Umbilical cord (tissue), 2 donors: Measurements from ENCODE around the gene C19orf25. TPM values are rescaled to one million over a fixed set of nuclear protein-coding genes. Genes with fewer than 3 reads are reported as not detected.
"Not testable (repeated sequence)": the region's sequence is repeated elsewhere in the genome, so short reads cannot be mapped to it uniquely, and the experiment has no call there.

ENCODE experiments used
- DNase-seq: peaks from one replicate; pipeline ENCODE4 v3.0.0-alpha.2; 2015; ENCODE audit warnings: low spot score
- total RNA-seq: library from RNA; depleted of rRNA; stranded (reverse); fragments of >200 nt; gene quantifications from one replicate; pipeline ENCODE4 v1.2.3, GENCODE V29; 2014; ENCODE audit warnings: low replicate concordance; ENCODE audit not compliant: insufficient read depth

The C19orf25 gene
- total RNA-seq, 1 donor from 2014 or later, result 22.9 TPM

DNA sequence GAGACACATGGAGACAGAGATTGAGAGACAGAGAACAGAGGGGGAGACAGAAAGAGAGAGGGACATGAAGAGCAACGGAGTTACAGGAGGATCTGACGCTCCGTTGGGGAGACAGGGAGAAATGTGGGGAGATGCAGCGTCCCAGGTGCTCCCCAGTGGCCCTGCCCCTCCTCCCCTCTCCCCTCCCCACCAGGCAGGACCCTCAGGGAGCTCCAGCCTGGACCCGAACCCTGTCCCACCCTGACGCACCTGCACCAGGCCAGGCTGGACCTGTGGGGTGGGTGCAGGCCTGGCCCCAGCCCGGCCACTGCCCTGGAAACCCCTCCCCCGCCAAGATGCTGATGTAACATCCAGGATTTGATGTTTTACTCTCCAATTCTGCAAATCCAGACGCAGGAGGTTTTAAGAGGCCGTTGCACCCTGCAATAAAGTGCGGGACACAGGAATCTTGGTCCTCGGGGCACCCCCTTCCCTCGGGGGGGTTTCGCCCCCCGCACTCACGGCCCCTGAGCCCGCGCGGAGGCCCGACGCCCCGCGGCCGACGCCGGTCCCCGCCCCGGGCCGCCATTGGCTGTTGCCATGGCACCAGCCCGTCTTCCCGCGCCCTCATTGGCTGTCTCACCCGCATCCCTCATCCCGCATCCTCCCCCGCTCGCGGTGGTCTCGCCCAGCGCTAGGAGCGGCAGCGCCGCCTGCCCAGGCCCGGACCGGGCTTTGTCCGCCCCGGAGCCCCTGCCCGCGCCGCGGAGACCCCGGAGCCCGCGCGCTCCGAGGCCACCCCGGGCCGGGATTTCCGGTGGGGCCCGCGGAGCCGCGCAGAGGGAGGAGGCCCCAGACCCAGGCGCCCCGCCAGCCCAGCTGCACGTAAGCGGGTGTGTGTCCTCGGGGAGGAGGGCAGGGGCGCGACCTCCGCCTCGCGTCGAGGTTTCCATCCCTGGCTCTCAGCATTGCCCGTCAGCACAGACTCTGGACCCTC is 29.3 kb downstream of the C19orf25 start, which contains the start of gene APC2:
Gene APC2, plus strand, starts transcription at position 655 of the 976 bp plus-strand sequence. CDS start 2,881 bp downstream, outside the sequence.
- DNase-seq, result peak; percentile 60

DNA sequence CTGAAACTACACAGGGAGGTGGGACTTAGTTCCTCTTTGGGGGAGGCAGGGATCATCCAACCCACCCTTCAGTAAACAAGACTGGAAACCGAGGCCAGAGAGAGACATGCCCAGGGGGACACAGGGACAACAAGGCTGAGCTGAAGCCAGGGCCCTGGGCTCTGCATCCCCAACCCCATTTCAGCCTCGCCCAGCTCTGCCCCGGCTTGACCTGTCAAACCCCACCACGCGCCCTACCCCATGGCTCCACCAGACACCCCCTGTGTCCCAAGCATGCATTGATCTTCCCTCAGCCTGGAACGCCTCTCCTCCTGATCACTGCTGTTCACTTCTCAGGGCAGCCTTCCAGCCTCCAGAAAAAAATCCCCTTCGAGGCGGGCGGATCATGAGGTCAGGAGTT is 31.1 kb downstream of the C19orf25 start:
- DNase-seq, result no peak

DNA sequence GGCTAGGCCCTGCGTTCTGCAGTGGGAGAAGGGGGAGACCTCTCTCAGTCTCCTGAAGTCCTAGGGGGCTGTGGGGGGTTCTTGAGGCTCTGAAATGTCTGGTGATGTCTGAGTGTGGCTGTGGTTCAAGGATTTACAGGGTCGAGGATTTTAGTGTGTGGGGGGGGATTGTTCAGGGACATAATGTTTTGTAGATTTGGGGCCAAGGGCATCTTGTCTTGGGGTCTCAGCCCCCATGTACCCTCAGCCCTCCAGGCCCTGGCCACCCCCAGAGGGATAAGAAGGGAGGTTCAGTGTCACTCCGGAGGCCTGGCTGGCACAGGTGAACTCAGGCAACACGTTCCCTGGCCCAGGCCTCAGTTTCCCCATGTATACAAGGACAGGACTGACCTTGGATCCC is 31.5 kb downstream of the C19orf25 start:
- DNase-seq, result no peak

DNA sequence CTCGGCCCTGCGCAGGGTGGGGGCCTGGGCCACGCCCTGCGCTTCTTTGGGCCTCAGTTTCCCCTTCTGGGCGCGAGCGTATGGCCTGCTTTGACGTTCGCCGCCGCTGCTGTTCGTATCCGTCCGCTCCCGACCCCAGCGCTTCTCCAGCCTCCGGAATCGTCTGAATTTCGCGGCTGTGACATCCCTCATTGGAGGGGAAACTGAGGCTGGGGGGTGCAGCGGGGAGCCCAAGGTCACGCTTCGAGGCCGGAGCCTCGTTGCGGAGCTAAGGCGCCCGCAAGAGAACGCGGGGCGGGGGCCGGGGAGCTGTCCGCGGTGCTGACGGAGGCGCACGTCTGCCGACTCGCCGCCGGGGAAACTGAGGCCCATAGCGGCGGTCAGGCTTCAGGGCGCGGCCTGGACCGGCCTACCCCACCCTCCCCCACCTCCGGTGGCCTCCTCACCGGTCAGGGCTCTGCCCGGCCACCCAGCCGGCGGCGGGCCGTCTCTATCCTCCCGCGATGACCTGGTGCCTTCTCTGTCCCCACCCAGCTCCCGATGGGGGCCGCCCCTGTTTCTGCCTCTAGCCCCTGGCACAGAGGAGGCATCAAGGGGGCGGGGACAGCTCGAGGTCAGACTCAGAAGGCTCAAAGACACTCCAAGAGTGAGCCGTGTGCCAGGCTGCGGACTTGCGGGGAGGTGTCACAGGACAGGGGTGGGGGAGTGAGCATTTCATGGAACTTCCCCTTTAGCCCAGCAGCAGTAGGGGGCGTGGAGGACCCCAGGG is 32.1 kb downstream of the C19orf25 start:
- no peak for DNase-seq

DNA sequence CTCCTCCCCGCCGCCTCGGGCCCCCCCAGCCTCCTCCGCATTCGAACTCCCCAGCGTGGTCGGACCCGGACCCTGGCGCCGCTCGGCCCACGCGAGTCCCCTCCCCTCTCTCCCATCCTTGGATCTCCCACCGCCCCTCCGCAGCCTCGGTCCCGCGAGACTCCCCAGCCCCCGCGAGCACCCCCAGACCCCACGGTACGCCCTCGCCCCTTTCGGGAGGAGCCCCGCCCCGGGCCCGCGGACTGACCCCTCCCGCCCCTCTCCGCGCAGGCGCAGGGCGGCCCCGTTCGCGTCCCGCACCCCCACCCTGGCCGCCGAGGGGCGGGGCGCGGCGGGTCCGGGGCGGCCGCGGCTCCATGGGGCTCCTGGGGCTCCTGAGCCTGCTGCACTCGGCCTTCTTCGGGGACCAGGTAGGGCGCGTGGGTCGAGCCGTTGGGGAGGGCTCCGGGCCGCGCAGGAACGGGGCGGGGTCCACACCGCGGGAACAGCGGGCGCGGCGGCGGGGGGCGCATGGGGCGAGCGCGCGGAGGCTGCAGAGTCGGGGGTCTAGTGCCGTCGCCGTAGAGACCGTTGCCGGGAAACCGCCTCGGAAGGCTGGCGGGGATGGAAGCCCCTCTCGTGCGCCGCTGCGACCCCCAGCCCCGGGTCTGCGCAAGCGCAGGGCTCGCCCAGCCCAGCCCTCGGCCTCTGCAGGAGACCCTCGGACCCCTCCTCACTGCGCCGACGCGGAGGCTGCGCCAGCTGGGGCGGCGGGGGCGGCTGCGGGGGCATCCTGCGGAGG is 32.9 kb downstream of the C19orf25 start:
- DNase-seq, result peak; percentile 56

DNA sequence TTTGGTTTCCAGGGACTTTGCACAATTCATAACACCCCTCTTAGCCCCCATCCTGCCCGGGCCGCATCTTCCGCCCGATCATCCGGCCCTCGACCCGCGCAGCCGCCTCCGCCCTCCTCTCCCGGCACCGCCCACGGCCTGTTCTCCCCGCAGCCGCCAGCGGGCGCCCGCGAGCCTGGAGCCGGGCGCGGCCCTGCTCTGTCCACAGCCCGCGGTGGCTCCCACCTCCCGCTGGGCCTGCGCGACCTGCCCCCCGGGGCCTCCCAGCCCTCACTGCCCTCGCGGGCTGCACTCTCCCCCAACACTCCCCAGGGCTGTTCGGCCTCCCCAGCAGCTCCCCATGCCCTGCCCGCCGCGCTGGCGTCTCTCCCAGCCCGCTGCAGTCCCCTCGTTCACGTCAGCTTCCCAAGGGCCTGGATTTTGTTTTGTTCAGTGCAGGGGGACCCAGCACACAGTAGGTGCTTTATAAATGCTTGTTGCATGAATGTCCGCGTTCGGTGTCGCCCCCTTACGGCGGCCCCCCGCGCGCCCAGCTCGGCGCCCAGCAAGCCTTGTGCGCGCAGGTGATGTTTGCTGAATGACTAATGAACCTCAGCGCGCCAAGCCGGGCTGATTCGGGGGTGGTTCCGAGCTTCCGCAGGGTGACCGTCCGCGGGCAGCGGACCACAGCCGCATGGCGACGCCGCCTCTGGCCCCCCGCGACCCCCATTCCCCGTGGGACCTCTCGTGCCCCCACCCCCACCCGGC is 33.7 kb downstream of the C19orf25 start:
- peak; percentile 75 for DNase-seq

DNA sequence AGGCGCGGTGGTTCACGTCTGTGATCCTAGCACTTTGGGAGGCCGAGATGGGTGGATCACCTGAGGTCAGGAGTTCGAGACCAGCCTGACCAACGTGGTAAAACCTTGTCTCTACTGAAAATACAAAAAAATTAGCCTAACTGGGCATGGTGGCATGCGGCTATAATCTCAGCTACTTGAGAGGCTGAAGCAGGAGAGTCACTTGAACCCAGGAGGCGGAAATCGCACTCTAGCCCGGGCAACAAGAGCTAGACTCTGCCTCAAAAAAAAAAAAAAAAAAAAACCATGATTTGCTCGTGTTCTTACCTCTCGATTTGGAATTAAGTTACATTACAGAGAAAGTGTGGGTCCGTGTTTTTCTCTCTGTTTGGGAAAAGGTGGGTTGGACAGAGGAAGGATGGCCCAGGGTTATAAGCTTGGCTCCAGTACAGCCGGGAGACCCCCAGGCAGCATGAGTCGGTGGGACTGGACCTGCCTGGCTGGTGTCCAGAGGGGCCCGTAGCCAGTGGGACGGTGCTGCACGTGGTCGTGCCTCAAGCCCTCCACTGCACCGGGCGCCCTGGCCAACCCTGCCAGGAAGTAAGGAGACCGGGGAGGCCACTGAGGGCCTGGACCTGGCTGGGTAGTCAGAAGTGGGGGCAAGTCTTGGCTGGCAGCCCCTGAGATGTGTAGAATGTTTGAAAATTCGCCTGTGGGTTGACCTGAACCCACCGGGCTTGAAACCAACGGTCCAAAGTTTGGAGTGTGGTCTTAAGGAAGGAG is 37.2 kb downstream of the C19orf25 start:
- no peak for DNase-seq

DNA sequence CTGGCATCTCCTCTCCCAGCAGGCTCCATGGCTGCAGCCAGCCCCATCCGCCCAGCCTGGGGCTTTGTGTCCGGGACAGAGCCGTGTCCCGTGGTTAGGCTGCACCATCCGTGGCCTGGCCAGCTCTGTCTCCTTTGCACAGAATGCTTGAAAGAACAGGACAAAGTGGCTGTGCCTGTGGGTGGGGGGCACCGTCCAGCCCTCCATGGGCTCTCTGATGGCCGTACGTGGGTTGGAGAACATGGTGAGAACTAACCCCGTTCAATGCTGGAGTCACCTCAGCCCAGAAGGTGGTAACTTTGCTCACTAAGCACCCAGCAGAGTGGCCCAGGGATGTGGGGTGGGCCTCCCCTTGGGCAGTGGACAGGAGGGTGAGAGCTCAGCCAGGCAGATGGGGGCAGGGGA is 38.0 kb downstream of the C19orf25 start:
- DNase-seq, result no peak

DNA sequence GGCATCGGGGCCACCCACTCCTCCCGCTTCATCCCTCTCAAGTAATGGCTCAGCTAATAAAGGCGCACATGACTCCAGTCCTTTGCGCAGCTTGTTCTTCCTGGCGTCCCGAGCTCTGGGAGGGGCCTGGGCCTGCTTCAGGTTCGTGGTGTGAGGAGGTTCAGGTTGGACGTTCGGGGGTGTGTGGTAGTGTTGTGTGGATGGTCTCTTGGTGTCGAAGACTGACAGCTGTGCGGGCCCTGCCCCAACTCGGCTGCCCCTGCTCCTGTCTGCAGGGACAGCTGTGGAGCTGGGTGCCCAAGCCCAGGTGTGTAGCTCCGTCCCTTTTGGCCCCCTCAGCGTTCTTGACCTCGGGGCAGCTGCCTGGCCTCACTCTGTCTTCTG is 38.6 kb downstream of the C19orf25 start:
- DNase-seq, result no peak

DNA sequence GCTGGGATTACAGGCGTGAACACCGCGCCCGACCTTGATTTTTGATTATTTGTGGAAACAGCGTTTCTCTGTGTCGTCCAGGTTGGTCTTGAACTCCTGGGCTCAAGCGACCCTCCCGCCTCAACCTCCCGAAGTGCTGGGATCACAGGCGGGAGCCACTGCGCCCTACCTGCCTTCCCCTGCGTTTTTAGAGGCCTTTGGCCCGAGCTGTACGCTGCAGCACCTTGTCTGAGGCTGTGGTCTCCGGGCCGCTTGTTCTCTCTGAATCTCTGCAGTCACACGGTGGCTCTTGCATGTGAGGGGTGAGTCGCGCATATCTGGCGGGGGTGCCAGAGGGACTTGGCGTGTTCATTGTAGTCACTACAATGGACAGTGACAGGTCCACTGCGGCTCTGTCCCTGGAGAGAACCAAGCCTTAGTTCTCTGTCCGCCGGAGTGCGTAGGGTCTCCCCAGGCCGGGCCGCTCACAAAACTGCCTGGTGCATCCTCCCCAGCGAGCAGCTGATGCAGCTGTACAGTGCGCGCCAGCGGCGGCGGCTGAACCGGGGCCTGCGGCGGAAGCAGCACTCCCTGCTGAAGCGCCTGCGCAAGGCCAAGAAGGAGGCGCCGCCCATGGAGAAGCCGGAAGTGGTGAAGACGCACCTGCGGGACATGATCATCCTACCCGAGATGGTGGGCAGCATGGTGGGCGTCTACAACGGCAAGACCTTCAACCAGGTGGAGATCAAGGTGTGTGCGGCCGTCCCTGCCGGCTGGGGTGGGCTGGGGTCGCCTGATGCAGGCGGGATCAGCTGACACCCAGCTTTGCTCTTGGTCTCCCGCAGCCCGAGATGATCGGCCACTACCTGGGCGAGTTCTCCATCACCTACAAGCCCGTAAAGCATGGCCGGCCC is 39.2 kb downstream of the C19orf25 start:
- not testable (repeated sequence) for DNase-seq

DNA sequence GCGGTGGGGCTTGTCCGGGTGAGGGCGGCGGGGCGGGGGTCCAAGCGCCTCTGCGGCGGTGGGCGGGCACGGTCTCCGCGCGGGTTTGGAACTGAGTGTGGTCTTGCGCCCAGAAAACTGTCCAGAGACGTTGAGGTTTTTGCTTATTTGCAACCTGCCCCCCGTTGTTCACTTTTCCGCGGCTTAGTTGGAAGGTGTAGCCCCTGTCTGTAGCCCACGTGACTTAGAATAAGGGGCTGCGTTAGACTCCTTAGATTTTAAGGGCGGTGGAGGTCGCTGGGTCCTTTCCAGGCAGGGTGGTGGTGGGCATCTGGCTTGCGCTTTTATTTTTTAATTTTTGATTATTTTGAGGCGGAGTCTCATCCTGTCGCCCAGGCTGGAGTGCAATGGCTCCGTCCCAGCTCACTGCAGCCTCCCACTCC is 40.1 kb downstream of the C19orf25 start:
- DNase-seq, result no peak

DNA sequence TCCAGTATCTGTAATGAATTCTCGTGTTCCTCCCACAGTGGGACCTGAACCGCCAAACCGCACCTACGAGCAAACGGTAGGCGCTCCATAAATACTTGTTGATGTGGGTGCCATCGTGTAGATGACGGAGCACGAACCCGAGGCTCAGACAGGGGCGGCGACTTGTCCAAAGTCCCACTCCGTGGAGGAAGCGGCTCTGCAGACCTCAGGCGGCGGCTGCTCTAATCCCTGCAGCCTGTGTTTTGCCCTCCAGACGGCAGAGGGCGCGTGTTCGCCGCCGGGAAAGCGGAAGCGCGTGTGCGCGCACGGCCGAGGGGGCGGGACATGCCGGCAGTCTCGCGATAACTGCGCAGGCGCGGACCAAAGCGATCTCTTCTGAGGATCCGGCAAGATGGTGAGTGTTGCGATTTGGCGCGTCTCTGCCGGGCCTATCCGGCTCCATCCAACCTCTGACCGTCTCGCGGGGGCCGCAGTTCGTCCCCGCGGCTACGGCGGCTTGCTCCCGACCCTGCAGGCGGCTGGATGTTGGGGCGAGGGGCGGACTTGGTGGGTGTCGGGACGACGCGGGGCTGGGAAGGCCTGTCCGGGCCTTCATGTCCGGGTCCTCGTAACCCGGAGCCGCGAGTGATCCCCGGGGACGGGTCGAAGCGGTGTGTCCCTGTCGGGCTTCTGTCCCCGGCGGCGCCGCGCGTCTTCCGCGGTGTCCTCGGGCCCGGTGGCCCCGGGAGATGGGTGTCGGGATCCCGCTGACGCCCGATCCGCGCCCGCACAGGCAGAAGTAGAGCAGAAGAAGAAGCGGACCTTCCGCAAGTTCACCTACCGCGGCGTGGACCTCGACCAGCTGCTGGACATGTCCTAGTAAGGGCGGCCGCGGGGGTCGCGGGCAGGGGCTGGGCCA is 40.7 kb downstream of the C19orf25 start, which contains the start of gene RPS15:
Gene RPS15, plus strand, starts transcription at position 362 of the 898 bp plus-strand sequence. Its CDS starts 30 bp downstream, at position 392.
- peak; percentile 95 for DNase-seq

DNA sequence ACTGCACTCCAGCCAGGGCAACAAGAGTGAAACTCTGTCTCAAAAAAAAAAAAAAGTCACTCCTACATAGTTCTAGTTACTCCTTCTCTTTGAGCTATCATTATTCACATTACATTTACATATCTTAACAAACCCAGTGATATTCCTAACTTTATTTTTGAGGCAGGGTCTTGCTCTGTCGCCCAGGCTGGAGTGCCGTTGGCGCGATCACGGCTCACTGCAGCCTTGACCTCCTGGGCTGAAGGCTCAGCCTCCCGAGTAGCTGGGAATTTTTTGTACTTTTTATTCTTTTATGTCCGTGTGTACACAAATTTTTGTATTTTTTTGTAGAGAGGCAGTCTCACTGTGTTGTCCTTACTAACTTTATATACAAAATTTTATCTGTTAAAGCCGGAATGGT is 41.4 kb downstream of the C19orf25 start:
- DNase-seq, result no peak

DNA sequence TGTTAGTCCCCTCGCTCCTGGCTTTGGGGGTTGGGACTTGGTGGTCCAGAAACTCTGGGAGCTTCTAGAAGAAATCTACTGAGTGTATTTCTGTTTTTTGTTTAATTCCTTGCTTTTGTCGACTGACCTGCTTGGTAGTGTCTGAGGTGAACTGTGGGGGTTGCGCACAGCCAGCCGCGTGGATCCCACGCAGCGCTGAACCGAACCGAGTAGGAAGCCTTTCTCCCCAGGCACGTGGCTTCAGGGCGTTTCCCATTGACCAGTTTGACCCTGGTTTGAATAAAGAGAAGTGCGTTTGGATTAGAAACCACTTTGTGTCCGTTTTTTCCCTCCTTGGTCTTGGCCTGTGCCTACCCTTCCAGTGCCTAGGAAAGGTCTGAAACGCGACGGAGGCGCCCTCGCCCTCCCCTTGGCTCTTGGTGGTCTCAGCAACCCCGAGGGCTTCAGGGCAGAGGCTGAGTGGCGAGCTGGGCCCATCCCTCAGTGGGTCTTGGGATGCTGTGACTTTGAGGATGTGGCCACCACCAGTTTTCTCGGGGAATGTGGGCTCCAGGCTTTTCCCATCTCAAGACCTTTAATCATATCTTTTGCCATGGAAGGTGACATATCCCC is 43.5 kb downstream of the C19orf25 start:
- DNase-seq, result no peak

DNA sequence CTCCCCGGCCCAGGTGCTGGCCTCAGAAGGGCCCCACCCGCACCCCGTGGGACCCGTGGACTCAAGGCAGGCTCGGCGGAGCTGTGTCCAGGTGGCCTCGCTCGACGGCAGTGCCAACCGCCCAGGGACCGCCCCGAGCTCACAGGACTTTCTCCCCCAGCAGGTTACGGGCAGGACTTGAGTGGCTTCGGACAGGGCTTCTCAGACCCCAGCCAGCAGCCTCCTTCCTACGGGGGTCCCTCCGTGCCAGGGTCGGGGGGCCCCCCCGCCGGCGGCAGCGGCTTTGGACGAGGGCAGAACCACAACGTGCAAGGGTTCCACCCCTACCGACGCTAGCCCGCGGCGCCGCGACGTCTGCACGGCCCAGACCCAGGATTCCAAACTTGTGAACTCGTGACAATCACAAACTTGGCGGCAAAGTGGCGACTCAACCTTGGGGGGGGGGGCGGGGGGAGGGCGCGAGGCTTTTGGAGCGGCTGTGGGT is 44.4 kb downstream of the C19orf25 start:
- DNase-seq, result no peak

DNA sequence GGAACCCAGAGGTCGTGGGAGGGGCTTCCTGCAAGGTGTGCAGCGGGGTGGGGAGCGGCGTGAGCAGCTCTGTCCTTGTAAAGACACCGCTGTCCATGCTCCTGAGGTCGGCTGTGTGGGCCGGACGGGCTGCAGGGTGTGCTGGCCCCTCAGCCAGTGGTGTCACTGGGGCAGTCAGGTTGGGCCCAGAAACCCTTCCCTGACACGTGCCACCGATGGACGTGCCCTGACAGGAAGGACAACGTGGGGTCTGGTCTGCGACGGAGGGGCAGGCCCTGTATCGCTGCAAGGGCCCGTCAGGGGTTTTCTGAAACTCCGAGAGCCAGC is 45.0 kb downstream of the C19orf25 start:
- DNase-seq, result no peak
